Heart right ventricle (tissue), 16 donors: ENCODE data around the gene SLC16A11. TPM values are rescaled to one million over a fixed set of nuclear protein-coding genes. Genes with fewer than 3 reads are reported as not detected.
A peak's percentile ranks its signal among the peaks of the same experiment; 100 is the strongest.

Source experiments
- ATAC-seq, 8 donors: fragments of 200-7000 bp; cut with Tn5 transposase; one replicate each; pipeline ENCODE4 v1.9.1; 2020; ENCODE audit warnings: mild to moderate bottlenecking in 8 of 8, moderate library complexity in 8 of 8, moderate number of reproducible peaks in 1 of 8
- DNase-seq, 2 donors: peaks; one replicate each; pipeline ENCODE4 v3.0.0-alpha.2; 2020
- H3K27ac ChIP-seq, 10 donors: fragments of 200-600 bp; sonication (generic) in 2 of 10; one replicate each; pipeline versions ENCODE4 v1.5.0 to v1.8.0; 2020 to 2022; ENCODE audit warnings: mild to moderate bottlenecking in 3 of 10
- H3K27me3 ChIP-seq, 7 donors: fragments of 200-600 bp; one replicate each; pipeline ENCODE4 v1.8.0; 2021 to 2022; ENCODE audit warnings: mild to moderate bottlenecking in 2 of 7
- H3K36me3 ChIP-seq, 9 donors: fragments of 200-600 bp; sonication (generic) in 1 of 9; one replicate each; pipeline versions ENCODE4 v1.5.0 to v1.8.0; 2020 to 2022; ENCODE audit warnings: mild to moderate bottlenecking in 2 of 9
- H3K4me1 ChIP-seq, 9 donors: fragments of 200-600 bp; sonication (generic) in 1 of 9; one replicate each; pipeline versions ENCODE4 v1.5.0 to v1.8.0; 2020 to 2022; ENCODE audit warnings: mild to moderate bottlenecking in 4 of 9
- H3K4me3 ChIP-seq, 10 donors: fragments of 200-600 bp; sonication (generic) in 2 of 10; one replicate each; pipeline versions ENCODE4 v1.5.0 to v1.8.0; 2020 to 2022; ENCODE audit warnings: mild to moderate bottlenecking in 7 of 10, moderate library complexity in 2 of 10
- H3K9me3 ChIP-seq, 11 donors: fragments of 200-600 bp in 10 of 11; sonication (generic) in 2 of 11; one replicate each; pipeline versions ENCODE4 v1.5.0 to v1.8.0; 2013 to 2022; ENCODE audit warnings: mild to moderate bottlenecking in 2 of 11, control low read depth in 1 of 11, moderate library complexity in 1 of 11
- CTCF ChIP-seq, 9 donors: fragments of 200-600 bp; sonication (generic) in 2 of 9; IDR thresholded peaks; one replicate each; pipeline versions ENCODE4 v1.5.0 to v1.8.0; 2021 to 2022; ENCODE audit warnings: antibody characterized with exemption in 9 of 9, mild to moderate bottlenecking in 5 of 9, moderate library complexity in 1 of 9
- WGBS, 2 donors: extraction: QIAGEN DNeasy Blood & Tissue Kit; methylation state at CpG; one replicate each; pipeline ENCODE4 v1.1.7; 2013; ENCODE audit warnings: inconsistent platforms in 1 of 2; 5-methylcytosine and 5-hydroxymethylcytosine counted together
- intact Hi-C, 10 donors: fragments of 100-400 bp; cut with DNase I; formaldehyde crosslinking; loops; one replicate each; pipeline versions ENCODE4 v1.11.1 to v1.14.2; 2022
- polyA plus RNA-seq, 2 donors: library from polyadenylated mRNA; stranded (reverse); fragments of 200-250 nt; gene quantifications; one replicate each; pipeline ENCODE4 v1.2.3, GENCODE V29; 2013
- total RNA-seq, 10 donors: library from RNA; stranded (reverse); fragmentation: NEBNext Ultra II Directional in 3 of 10; extraction: Animal tissue kit (Norgen Biotek cat#: 25700) in 3 of 10; gene quantifications; one replicate each; pipeline versions ENCODE4 v1.2.1 to v1.2.4, GENCODE V29; 2021 to 2023
- donor health status: Arrhythmogenic right ventricular cardiomyopathy.
- donor health status: ischemic (EF 13 %, LVEDD 7.1; RV severe dilation, severe dysfunction).
- donor health status: healthy with polysubstance abuse.
- donor health status: DM: no; HTN: yes; CAD: no.
- donor health status: DM: no; HTN: no; CAD: no.
- donor health status: ischemic (EF 25% LVEDD 6.9; RV normal size, moderate dysfunction).
- donor health status: ischemic (EF 25% LVEDD 5.7; RV mildly dilated, moderate dysfunction).
- donor health status: healthy.
- donor health status: DM: yes; HTN: yes; CAD: no.
- donor health status: Ischemic cardiomyopathy.
- donor health status: ischemic (EF 35%, LVEDD 5.7; RV mildly dilated, moderate dysfunction).
- donor health status: nonischemic (EF 11% LVEDD 7.7; RV severe dilation, severe dysfunction).
- donor health status: DM: yes; HTN: yes; CAD: no.
- donor health status: PGD.
- donor health status: ischemic (EF 29% LVEDD 5.4; RV normal size, mild dysfunction).
- donor health status: nonischemic (EF 23%, LVEDD 6.1; RV moderate dilation, normal function).

The SLC16A11 gene
- total and polyA plus RNA-seq, 12 donors, result 0.19 to 2.1 (median 0.57) TPM

GRCh38 chr17:7027335-7027734 lies 16.6 kb downstream of the SLC16A11 start:
- Histone ChIP-seq H3K4me1 (peaks cover 2 to 68% (median 42%) of the 10 kb centered on the region in 9 donors), H3K36me3 (peaks cover 0 to 46% (median 0%) of the 10 kb centered on the region in 9 donors), H3K27ac (peak overlapping the region in 9 of 10 donors; percentile 13 to 85 (median 61)), H3K4me3 (peak overlapping the region in 6 of 10 donors; percentile 59 to 68 (median 62)), H3K27me3 (peaks cover 0 to 12% (median 7%) of the 10 kb centered on the region in 7 donors), H3K9me3 (no peaks in the 10 kb centered on the region)
- no peak for TF ChIP-seq CTCF (IDR thresholded peaks at IDR 0.05)
- no peak for ATAC-seq
- intact Hi-C loops, result loop anchor here in 1 of 10 donors (10.0 kb wide), 1 partner anchor 273 kb away; the partner anchor contains the start of gene XAF1
- no peak for DNase-seq
- 55 to 58% methylated on average over 13 of the region's 13 CpGs for WGBS, 2 donors

DNA sequence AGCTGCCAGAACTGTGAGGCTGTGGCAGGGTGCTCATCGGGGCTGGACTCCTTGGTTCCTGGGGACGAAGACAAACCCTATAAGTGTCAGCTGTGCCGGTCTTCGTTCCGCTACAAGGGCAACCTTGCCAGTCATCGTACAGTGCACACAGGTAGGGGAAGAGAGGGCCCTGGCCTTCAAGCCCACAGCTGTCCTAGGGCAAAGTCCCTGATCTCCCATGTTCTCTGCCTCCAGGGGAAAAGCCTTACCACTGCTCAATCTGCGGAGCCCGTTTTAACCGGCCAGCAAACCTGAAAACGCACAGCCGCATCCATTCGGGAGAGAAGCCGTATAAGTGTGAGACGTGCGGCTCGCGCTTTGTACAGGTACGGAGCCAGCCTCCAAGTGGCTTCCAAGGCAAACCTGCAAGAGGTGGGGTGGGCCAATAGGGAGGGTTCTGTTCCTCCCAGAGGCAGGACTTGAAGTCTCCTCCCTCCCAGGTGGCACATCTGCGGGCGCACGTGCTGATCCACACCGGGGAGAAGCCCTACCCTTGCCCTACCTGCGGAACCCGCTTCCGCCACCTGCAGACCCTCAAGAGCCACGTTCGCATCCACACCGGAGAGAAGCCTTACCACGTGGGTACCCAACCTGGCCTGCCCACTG lies 17.3 kb downstream of the SLC16A11 start:
- Histone ChIP-seq H3K9me3 (no peaks in the 10 kb centered on the region), H3K4me1 (peaks cover 8 to 75% (median 49%) of the 10 kb centered on the region in 9 donors), H3K27me3 (peaks cover 0 to 18% (median 10%) of the 10 kb centered on the region in 7 donors), H3K36me3 (peaks cover 0 to 46% (median 0%) of the 10 kb centered on the region in 9 donors), H3K4me3 (peak overlapping the region in 7 of 10 donors; percentile 3 to 68 (median 60)), H3K27ac (peak overlapping the region; percentile 14 to 85 (median 56))
- intact Hi-C loops, result loop anchor here in 1 of 10 donors (10.0 kb wide), 1 partner anchor 272 kb away; the partner anchor contains the start of gene XAF1
- TF ChIP-seq CTCF (IDR thresholded peaks at IDR 0.05), result no peak
- DNase-seq, result no peak
- ATAC-seq, result no peak
- 71 to 82% methylated on average over 29 of the region's 29 CpGs for WGBS, 2 donors

DNA sequence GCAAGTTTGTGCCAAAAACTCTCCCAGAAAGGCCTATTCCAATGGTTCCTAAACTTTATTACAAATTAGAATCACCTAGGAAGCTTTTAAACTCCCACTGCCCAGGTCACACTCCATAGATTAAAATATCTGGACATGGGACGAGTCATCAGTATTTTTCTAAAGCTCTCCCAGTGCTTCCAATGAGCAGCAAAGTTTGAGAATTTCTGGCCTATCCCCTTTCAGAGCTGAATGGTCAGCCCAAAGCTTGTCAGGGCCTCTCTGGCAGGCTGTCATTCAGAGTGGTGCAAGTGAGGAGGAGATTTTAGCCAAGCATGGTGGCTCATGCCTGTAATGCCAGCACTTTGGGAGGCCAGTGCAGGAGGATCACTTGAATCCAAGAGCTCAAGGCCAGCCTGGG lies 18.6 kb downstream of the SLC16A11 start:
- Histone ChIP-seq H3K27me3 (peaks cover 0 to 18% (median 10%) of the 10 kb centered on the region in 7 donors), H3K4me1 (peaks cover 14 to 86% (median 60%) of the 10 kb centered on the region in 9 donors), H3K36me3 (peaks cover 0 to 42% (median 0%) of the 10 kb centered on the region in 9 donors), H3K4me3 (peak overlapping the region in 7 of 10 donors; percentile 1 to 68 (median 60)), H3K9me3 (no peaks in the 10 kb centered on the region), H3K27ac (peak overlapping the region in 6 of 10 donors; percentile 0 to 73 (median 56))
- ATAC-seq, result no peak
- intact Hi-C loops, result loop anchor here in 1 of 10 donors (10.0 kb wide), 1 partner anchor 270 kb away; the partner anchor contains the start of gene XAF1
- WGBS, 2 donors, result 69 to 74% methylated on average over 1 of the region's 1 CpG
- no peak for TF ChIP-seq CTCF (IDR thresholded peaks at IDR 0.05)
- no peak for DNase-seq

DNA sequence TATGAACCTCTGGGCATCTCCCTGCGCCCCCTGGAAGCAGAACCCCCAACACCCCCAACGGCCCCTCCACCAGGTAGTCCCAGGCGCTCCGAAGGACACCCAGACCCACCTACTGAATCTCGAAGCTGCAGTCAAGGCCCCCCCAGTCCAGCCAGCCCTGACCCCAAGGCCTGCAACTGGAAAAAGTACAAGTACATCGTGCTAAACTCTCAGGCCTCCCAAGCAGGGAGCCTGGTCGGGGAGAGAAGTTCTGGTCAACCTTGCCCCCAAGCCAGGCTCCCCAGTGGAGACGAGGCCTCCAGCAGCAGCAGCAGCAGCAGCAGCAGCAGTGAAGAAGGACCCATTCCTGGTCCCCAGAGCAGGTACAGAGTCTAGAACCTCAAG lies 19.5 kb downstream of the SLC16A11 start:
- no peak for ATAC-seq
- TF ChIP-seq CTCF (IDR thresholded peaks at IDR 0.05), result no peak

More for the DNA sequence above, 19.5 kb downstream of the SLC16A11 start:
- Histone ChIP-seq H3K27me3 (peaks cover 0 to 18% (median 10%) of the 10 kb centered on the region in 7 donors), H3K36me3 (peaks cover 0 to 39% (median 0%) of the 10 kb centered on the region in 9 donors), H3K4me1 (peaks cover 16 to 82% (median 54%) of the 10 kb centered on the region in 9 donors), H3K27ac (peak overlapping the region in 6 of 10 donors; percentile 0 to 73 (median 41)), H3K9me3 (no peaks in the 10 kb centered on the region), H3K4me3 (peak overlapping the region in 8 of 10 donors; percentile 16 to 68 (median 60))
- WGBS, 2 donors, result 66 to 68% methylated on average over 8 of the region's 8 CpGs
- no peak for DNase-seq
- intact Hi-C loops, result loop anchor here in 7 of 10 donors (5.0 to 10.0 kb wide), 3 partner anchors 112 to 372 kb away; partner anchors contain the start of genes C17orf100 (in 1 of the 7), MED31 (in 1 of the 7) and XAF1 (in 1 of the 7)
